ENCODE measurements around the gene KLK2.

DNA sequence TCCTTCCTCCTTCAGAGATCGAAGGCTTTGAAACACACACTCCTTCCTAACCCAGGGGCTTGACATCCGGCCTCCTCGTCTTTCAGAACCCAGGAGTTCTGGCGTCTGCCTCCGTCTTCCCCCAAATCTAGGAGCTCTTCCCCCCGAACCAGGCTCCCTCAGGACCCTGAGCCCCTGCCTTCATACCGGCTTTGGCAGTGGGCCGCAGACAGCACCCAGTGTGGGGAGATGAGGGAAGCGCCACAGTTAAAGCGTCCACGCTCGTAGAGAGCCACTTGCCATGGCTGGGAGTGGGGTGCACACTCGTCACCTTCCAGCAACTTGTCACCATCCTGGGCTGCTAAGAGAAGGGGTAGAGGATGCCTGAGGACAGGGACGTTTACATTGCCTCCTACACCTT, 45.8 kb upstream of the KLK2 start:
- no peak for TF ChIP-seq POLR2A (IDR thresholded peaks at IDR 0.05; ENCODE audit: low read depth, low read length)
- TF ChIP-seq POLR2AphosphoS5 (IDR thresholded peaks at IDR 0.05; ENCODE audit: low read depth, low read length) = no peak
- no peak for TF ChIP-seq TAF1 (IDR thresholded peaks at IDR 0.05; ENCODE audit: low read depth, low read length)
- no peak for TF ChIP-seq POU2F2 (IDR thresholded peaks at IDR 0.05; ENCODE audit: low read depth, low read length)
- no peak for TF ChIP-seq SPI1 (IDR thresholded peaks at IDR 0.05; ENCODE audit: low read depth, low read length)
